Measurements from ENCODE around the gene NPAS3.
A peak's percentile ranks its signal among the peaks of the same experiment; 100 is the strongest.

NPAS3 gene

GRCh38 chr14:33836203-33836899 is 897.7 kb downstream of the NPAS3 start:
- no peak for DNase-seq (ENCODE audit: low read depth in 2 of 2)

- DNase-seq (ENCODE audit: low read depth in 2 of 2): no peak
These were observed 898.4 kb downstream of the NPAS3 start for GRCh38 chr14:33836900-33837577.

GRCh38 chr14:33837943-33838683 is 899.4 kb downstream of the NPAS3 start:
- DNase-seq (ENCODE audit: low read depth in 2 of 2): no peak

DNA sequence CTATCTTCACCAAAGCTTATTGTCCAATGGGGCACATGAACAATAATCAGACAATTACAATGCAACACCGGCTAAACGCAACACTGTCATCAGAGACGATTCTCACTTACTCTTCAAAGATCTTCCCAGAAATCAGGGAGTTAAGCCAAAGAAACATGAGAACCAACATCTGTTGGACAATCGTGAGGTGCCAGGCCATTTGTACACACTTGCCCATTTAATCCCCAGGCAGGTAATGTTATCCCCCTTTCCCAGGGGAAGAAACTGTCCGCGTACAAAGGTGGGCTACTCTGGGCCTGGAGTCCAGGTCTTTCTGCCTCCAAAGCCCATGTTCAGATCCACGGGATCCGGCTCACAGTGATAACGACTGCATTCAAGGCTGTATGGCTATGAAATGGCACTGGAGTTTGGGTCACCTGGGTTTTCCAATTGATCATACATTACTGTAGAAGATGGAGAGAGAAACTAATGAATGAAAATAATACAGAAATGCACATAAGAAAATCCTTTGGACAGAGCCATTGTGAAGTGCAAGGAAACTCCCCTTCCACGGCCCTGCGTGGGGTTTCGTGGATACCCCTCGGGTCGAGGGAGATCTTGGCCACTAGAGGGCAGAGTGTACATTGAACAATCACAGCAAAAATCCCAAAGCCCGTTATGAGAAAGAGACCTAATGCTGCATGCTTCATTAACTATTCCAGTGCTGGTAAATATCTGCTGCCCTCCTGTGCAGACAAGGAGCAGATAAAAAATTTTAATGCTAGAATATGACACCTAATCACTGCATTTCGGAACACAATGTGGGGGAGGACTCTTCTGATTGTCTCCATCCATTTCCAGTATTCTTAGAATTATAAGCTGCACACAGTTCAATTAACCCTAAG is 900.8 kb downstream of the NPAS3 start:
- peak in 1 of 2 donors; percentile 24 for DNase-seq (ENCODE audit: low read depth in 2 of 2)

DNA sequence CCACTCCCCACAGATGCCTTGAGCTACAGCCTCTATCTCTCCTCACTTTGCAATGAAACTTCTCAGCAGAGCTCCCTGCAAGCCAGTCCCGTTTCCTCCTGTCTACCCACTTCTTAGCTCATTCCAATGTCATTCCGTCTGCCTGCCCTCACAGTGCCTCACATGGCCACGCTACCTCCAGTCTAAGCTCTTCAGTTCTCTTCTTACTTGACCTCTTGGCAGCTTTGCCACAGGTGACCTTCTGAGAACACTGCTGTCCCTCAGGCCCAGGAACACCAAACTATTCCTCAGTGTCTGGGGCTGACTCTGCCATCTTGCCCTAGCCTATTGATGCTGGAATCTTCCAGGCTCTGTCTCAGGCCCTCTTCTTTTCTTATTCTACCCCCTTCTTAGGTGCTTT is 902.1 kb downstream of the NPAS3 start:
- no peak for DNase-seq (ENCODE audit: low read depth in 2 of 2)

GRCh38 chr14:33842299-33842698 is 903.6 kb downstream of the NPAS3 start:
- DNase-seq (ENCODE audit: low read depth in 2 of 2): no peak

DNA sequence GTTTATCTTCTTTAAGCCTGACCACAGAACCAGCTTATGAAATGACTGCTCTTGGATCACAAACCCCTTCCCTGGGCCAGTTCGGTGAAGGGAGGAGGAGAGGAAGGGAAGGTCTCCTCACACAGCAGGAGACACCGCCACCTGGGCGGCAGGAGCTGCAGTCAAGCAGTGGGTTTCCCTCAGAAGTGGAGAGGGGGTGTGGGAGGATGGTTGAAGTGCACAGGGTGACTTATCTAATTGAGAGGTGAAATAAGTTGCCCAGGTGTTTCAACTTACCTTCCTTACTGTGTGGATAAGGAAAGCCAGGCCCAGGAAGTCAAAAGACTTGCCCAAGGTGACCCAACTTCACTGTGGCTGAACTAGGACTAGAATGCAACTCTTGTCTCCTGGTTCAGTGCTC is 905.4 kb downstream of the NPAS3 start:
- no peak for DNase-seq (ENCODE audit: low read depth in 2 of 2)

GRCh38 chr14:33846100-33846824 is 907.6 kb downstream of the NPAS3 start:
- DNase-seq (ENCODE audit: low read depth in 2 of 2): no peak

DNA sequence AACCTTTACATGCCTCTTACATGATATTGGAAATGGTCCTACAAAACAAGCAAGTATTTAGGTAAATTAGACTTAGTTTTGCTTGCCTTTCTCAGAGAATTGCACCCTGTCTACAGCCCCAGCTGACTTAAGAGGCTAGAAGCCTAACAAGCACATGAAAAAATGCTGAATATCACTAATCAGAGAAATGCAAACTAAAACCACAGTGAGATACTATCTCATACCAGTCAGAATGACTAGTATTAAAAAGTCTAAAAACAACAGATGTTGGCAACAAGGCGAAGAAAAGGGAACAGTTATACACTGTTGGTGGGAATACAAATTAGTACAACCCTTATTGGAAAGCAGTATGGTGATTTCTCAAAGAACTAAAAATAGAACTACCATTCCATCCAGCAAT is 908.4 kb downstream of the NPAS3 start:
- no peak for DNase-seq (ENCODE audit: low read depth in 2 of 2)

DNA sequence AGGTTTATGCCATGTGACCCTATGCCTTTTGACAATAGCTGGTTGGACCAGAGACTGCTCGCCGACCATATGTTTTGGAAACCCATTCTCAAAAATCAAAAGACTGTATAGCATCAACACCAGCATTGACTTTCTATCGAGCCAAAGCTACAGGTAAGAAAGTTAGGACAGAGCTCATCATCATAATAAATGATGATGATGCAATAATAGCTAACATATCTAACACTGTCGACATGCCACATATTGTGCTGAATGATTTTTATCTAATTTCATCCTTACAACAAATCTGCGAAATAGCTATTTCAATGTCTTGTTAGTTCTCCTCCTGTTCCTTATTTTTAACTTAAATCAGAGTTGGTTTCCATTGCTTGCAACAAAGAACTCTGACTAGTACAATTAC is 909.3 kb downstream of the NPAS3 start:
- DNase-seq (ENCODE audit: low read depth in 2 of 2): no peak

DNA sequence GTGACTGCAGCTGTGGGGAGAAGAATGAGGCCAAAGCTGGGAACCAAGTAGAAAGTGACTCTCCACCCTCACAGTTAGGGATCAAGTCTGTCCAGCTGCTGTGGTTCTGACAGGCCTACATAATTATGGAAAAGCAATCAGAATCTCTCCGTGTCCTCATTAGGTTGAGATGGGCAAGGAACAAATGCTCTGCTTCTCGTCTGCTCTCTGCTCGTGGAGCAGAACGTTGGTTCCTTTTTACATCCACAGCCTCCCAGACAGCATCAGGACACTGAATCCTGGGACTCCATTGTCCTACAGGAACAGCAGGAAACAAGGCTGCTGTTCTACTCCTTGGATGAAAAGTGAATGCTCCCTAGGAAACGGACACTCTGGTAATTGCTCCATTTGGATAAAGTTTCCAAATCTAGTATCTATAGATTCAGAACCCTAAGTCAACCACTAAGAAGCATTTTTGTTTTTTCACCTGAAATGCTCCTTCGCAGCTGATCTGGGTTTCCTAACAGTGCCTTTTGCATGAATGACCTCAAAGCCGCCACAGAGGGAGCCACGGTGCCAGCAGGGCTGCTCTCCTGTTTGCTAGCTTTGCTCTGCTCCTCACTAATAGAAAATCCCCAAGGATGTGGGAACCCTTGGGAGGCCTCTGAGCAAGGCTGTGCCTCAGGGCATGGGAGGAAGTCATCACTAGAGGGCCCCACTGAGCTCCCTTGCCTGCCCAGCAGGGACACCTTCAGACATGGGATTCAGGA is 910.2 kb downstream of the NPAS3 start:
- no peak for DNase-seq (ENCODE audit: low read depth in 2 of 2)

DNA sequence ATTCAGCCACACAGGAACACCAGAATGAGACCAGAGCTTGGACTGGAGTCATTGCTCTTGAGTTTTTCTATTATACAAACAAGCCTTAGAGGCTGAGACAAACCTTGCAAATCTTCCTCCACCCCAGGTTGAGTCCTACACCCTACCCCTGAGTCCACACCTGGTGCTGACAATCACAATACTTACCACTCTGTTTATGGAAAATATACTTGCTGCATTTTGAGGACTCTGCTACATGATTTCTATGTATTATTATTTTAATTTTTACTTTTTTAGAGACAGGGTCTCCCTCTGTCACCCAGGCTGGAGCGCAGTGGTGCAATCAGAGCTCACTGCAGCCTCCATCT is 910.7 kb downstream of the NPAS3 start:
- no peak for DNase-seq (ENCODE audit: low read depth in 2 of 2)

DNA sequence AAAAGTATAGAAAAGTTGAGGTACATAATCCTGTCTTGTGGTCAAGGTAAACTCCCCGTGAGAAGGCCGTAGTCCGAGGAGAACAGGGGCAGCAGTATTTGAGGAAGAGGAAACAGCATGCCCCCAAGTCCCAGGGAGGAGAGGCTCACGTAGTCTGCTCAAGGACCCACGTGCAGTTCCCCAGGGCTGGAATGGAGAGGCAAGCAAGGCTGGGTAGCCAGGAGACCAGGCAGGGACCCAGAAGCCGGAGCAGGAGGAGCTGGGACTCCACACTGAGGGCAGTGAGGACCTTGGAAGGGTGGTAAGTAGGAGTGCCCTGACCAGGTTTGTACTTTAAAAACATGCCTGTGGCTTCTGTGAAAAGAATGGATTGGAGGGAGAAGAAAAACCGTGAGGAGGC is 912.1 kb downstream of the NPAS3 start:
- no peak for DNase-seq (ENCODE audit: low read depth in 2 of 2)

DNA sequence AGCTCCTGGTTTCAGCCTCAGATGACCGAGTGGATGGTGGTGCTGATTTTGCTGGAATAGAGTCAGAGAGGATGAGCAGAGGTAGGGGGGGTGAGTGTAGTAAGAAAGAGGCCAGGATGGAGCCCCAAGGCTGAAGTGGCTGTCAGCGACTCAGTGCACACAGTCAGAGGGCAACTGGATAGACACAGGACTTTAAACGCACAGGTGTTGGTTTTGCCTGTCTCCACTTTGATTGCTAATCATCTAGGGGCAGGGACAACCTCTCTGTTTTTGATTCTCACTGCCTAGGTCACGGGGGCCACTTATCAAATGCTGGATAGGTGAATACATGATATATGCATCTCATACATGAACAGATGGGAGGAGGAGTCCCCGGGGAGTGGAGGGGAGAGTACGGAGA is 912.7 kb downstream of the NPAS3 start:
- DNase-seq (ENCODE audit: low read depth in 2 of 2): no peak

DNA sequence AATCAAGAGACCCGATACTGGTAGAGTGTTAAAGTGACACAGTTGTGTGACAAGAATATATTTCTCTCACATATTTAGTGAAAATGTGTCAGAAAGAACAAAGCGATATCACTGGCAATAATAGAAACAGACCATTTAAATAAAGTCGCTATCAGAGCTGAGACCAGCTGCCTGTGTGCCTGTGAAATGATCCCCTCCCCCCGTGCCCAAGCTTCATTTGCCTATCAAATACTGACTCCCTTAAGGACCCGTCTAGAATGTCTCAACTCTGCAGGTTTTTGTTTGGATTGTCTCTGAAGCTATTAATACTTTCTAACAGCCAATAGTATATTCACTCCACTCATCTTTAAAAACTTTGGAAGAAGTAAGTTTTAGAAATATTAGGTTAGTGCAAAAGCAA is 913.3 kb downstream of the NPAS3 start:
- DNase-seq (ENCODE audit: low read depth in 2 of 2): no peak
